ENCODE data around the gene PSMD12. TPM values are rescaled to one million over a fixed set of nuclear protein-coding genes. Genes with fewer than 3 reads are reported as not detected.

PSMD12 gene
- total and polyA plus RNA-seq, 12 donors: 28.5 to 67.1 (median 48.4) TPM

- no peak for ATAC-seq
- no peak overlapping the region for H3K4me3 ChIP-seq
- no peaks in the 10 kb centered on the region for H3K9me3 ChIP-seq
- DNase-seq: no peak
- H3K27ac ChIP-seq: no peak overlapping the region
- intact Hi-C loops (cut with DNase I): loop anchor here in 6 of 10 donors (10.0 kb wide), 3 partner anchors 182 to 262 kb away; no protein-coding TSS in a partner anchor
- peaks cover 5 to 28% (median 18%) of the 10 kb centered on the region in 9 donors for H3K4me1 ChIP-seq
- H3K36me3 ChIP-seq: no peaks in the 10 kb centered on the region
- TF ChIP-seq CTCF (IDR thresholded peaks at IDR 0.05): no peak
- no peaks in the 10 kb centered on the region for H3K27me3 ChIP-seq
- 98 to 100% methylated on average over 1 of the region's 1 CpG for WGBS, 2 donors
Observed at GRCh38 chr17:67372751-67373150, 6.4 kb upstream of the PSMD12 start.

GRCh38 chr17:67369676-67370075 is 3.3 kb upstream of the PSMD12 start:
- DNase-seq (no peak), ATAC-seq (no peak)
- Histone ChIP-seq H3K27ac (no peak overlapping the region), H3K27me3 (no peaks in the 10 kb centered on the region), H3K36me3 (peaks cover 0 to 3% (median 0%) of the 10 kb centered on the region in 9 donors), H3K9me3 (no peaks in the 10 kb centered on the region), H3K4me3 (no peak overlapping the region), H3K4me1 (peaks cover 0 to 22% (median 13%) of the 10 kb centered on the region in 9 donors)
- no peak for TF ChIP-seq CTCF (IDR thresholded peaks at IDR 0.05)
- intact Hi-C loops (cut with DNase I): loop anchor here in 7 of 10 donors (10.0 kb wide), 4 partner anchors 125 to 265 kb away; partner anchors contain the start of gene HELZ (in 1 of the 7)

GRCh38 chr17:67365738-67366192 is 612 bp downstream of the PSMD12 start:
- DNase-seq (no peak), ATAC-seq (peak in 7 of 8 donors; percentile 1 to 27 (median 17))
- intact Hi-C loops (cut with DNase I): loop anchor here in 1 of 10 donors (10.0 kb wide), 1 partner anchor 121 kb away; the partner anchor contains the start of gene HELZ
- peaks cover 0 to 56% (median 49%) of the 10 kb centered on the region in 9 donors for H3K4me1 ChIP-seq
- no peak for TF ChIP-seq CTCF (IDR thresholded peaks at IDR 0.05)
- H3K36me3 ChIP-seq: peaks cover 0 to 38% (median 0%) of the 10 kb centered on the region in 9 donors
- H3K27me3 ChIP-seq: no peaks in the 10 kb centered on the region
- H3K9me3 ChIP-seq: no peaks in the 10 kb centered on the region
- H3K27ac ChIP-seq: peak overlapping the region; percentile 81 to 99 (median 94)
- H3K4me3 ChIP-seq: peak overlapping the region; percentile 58 to 99 (median 90)
- WGBS, 2 donors: 0% methylated on average over 11 of the region's 11 CpGs

- peaks cover 0 to 44% (median 0%) of the 10 kb centered on the region in 9 donors for H3K36me3 ChIP-seq
- H3K27ac ChIP-seq: peak overlapping the region in 9 of 10 donors; percentile 81 to 99 (median 94)
- no peak for ATAC-seq
- intact Hi-C loops (cut with DNase I): loop anchor here in 1 of 10 donors (10.0 kb wide), 1 partner anchor 120 kb away; the partner anchor contains the start of gene HELZ
- no peak for DNase-seq
- H3K4me1 ChIP-seq: peaks cover 0 to 62% (median 53%) of the 10 kb centered on the region in 9 donors
- 45 to 64% methylated on average over 26 of the region's 26 CpGs for WGBS, 2 donors
- no peaks in the 10 kb centered on the region for H3K9me3 ChIP-seq
- no peak for TF ChIP-seq CTCF (IDR thresholded peaks at IDR 0.05)
- no peaks in the 10 kb centered on the region for H3K27me3 ChIP-seq
- H3K4me3 ChIP-seq: peak overlapping the region; percentile 58 to 99 (median 90)
Observed at GRCh38 chr17:67364847-67365737, 1.3 kb downstream of the PSMD12 start.
